IPS-NIHi11 (cell line): Measurements from ENCODE around the gene CXCL3.
A peak's percentile ranks its signal among the peaks of the same experiment; 100 is the strongest.
"Not testable (repeated sequence)": the region's sequence is repeated elsewhere in the genome, so short reads cannot be mapped to it uniquely, and the experiment has no call there.

Experiments used
- DNase-seq: peaks from one replicate; pipeline ENCODE4 v3.0.0; 2012; ENCODE audit warnings: mixed read lengths, low spot score

The CXCL3 gene

DNA sequence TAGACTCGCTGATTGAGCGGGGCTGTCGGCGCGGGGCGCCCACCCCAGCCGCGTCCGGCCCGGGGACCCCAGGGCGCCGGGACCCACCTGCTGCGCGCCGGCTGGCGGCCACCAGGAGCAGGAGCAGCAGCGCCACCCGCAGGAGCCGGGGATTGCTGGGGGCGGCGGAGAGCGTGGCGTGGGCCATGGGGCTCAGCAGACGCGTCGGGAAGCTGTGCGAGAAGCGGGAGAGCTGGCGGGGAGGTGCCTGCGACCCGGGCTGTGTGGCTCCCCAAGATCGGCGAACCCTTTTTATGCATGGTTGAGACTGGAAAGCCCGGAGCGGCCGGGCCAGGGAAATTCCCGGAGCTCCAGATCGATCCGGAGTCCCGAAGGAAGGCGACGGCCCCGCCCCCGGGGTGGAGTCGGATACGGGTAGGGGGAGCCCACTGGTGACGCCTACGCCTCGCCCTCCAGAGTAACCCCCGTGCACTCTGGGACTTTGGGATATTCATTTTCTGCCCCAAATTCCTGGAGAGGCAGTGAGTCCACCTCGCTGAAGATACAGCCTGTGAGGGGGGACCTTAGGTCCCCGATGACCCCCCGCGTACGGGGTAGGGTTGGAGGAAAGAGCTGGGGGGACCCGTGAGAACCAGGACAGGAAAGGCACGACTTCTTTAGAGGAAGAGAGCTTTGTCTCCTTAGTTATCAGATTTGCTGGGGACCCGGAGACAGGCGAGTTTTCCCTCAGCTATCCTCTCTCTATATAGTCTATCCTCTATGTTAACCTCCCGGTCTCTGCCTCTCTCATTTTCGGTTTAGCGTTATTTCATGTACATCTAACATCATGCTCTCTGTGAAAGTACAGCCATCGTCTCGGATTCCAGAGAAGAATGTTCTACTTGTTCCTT lies at the start of gene CXCL3:
Gene CXCL3 (minus strand): TSS at position 265 of the 890 bp plus-strand sequence. CDS start 78 bp downstream, at position 187.
- peak; percentile 77 for DNase-seq

DNA sequence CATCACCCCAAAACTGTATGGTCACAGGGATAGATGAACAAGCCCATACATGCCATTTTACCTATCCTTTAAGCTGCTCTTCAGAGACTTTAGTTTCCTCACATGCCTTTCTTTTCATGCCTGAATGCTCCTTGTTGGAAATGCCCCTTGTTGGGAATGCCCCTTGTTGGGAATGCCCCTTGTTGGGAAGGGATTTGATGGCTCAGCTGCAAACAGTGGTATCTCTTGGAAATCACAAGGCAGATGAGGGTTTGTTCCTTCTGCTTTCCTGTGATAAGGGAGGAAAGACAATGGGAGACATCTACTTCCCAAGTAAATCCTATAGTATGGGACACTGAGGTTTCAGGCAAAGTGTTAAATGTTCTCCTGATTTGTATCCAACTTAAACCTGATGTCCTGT lies 49.0 kb upstream of the CXCL3 start:
- DNase-seq = no peak

GRCh38 chr4:74085669-74086068 lies 47.2 kb upstream of the CXCL3 start:
- DNase-seq = no peak

- no peak for DNase-seq
Measured at GRCh38 chr4:74084984-74085383, 46.5 kb upstream of the CXCL3 start.

- DNase-seq = no peak
Measured at GRCh38 chr4:74083546-74083945, 45.1 kb upstream of the CXCL3 start.

DNA sequence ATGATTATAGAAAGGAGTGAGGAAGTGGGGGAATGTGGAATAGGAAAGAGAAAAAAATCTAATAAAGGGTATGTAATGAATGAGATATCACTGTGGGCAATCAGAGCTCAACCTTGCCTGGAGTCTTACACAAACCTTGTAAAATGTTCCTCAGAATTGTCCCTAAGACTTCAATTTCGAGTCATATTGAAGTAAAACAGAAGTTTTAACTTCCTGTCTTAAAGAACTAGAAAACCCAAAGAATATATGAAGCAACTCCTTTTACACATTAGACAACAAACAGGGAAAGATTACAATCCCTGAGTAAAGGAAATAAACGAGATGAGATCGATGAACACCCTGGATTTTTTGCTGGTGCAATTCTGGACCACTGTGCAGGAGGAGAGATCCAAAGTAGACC lies 42.5 kb upstream of the CXCL3 start:
- DNase-seq = no peak

GRCh38 chr4:74080351-74080750 lies 41.9 kb upstream of the CXCL3 start:
- not testable (repeated sequence) for DNase-seq

DNA sequence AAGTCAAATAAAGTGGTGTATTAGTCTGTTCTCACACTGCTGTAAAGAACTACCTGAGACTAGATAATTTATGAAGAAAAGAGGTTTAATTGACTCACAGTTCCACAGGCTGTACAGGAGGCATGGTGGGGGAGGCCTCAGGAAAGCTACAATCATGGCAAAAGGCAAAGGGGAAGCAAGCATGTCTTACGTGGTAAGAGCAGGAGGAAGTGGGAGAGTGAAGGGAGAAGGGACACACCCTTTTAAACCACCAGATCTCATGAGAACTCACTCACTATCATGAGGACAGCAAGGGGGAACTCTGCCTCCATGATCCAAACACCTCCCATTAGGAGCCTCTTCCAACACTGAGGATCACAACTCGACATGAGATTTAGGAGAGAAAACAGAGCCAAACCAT lies 40.5 kb upstream of the CXCL3 start:
- not testable (repeated sequence) for DNase-seq

DNA sequence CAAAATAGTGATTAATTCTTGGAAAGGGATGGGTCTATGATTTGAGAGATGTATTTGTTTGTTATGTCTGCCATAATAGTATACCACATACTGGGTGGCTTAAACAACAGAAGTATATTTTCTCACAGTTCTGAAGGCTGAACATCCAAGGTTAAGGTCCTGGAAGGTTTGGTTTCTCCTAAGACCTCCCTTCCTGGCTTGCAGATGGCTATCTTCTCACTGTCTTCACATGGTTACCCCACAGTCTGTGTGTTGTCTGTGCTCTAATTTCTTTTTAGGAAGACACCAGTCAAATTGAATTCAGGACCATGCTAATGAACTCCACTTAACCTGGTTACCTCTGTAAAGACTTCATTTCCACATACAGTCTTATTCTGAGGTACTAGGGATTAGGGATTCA lies 34.9 kb upstream of the CXCL3 start:
- no peak for DNase-seq

DNA sequence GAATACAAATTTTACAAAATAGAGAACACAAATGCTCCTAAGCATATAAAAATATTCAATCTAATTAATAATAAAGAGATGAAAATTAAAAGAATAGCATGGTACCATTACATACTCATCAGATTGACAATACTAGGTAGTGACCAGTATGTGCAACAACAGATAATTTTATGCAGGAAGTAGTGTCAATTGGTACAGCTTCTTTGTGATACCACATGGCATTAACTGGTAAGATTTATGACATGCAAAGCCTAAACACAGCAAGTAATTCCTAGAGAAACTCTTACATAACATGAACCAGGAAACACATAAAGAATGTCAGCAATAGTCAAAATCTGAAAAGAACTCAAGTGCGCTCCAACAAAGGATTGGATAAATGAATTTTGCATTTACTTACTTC lies 34.2 kb upstream of the CXCL3 start:
- no peak for DNase-seq

- DNase-seq = no peak
Measured at GRCh38 chr4:74067586-74067985, 29.1 kb upstream of the CXCL3 start.

- DNase-seq = no peak
Measured at GRCh38 chr4:74066232-74066631, 27.7 kb upstream of the CXCL3 start.

GRCh38 chr4:74065115-74065642 lies 26.7 kb upstream of the CXCL3 start:
- DNase-seq = no peak

DNA sequence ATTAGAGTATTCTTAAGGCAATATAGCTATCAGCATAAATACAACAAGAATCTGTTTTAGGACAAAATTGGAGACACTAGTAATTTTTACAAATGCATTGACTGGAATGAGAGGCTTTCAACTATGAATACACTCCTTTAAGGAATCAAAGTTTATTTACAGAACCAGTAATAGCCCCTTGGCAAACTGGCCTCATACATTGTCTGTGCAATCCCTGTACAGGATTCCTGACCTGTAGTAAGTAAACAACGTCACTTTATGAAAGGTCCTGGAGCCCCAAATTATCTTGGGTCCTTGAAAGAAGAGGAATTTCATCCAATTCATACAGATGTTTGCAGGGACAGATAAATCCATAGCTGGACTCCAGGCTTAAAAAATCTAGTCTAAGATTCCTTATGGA lies 25.4 kb upstream of the CXCL3 start:
- DNase-seq = no peak

DNA sequence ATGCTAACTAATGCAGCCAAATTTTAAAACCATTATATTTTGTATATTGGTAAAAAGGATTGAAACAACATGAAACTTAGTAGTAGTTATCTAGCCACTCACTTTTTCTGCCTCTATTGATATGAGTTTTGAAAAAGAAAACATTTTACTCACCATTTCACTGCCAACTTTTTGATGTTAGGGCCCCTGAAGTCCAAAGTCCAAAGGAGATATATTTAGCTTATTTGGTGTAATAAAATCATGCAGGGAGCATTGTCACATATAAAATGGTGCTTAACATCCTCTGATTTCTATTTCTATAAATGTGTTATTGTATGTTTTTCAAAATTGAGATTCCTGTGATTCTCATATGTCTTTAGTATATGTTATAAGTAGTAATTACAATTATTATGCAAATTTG lies 24.5 kb upstream of the CXCL3 start:
- no peak for DNase-seq

GRCh38 chr4:74061430-74061829 lies 22.9 kb upstream of the CXCL3 start:
- no peak for DNase-seq

GRCh38 chr4:74059161-74059829 lies 20.8 kb upstream of the CXCL3 start:
- no peak for DNase-seq

- DNase-seq = no peak
Measured at GRCh38 chr4:74058048-74058651, 19.7 kb upstream of the CXCL3 start.

GRCh38 chr4:74057588-74057987 lies 19.1 kb upstream of the CXCL3 start:
- DNase-seq = no peak

DNA sequence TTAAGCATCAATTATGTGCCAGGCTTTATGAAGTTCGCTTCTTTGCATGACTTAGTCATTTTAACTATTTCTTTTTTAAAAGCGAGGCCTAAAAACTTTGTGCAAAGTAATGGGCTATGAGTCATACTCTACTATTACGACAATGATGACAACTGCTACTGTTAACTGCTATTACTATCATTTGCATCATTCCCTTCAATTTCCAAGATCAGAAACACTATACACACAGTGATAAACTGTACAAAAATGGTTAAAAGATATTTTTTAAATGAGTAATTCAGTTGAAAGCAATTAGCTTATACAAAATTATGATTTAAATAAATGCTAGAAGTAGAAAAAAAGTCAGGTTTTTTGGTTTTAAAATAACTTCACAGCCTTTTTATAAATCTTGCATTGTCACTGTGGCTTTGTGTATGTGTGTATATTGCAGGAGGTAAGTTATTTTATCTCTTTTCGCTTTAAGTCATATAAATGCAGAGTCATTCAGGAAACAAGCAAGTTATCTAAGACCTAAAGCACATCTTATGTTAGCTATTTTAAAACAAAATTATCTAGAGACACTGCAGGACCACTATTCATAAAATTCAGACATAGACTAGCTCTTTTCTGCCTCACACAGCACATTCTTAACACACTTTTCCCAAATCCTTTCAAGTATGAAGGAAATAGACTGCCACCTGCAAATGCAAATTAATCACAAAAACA lies 18.5 kb upstream of the CXCL3 start:
- DNase-seq = no peak

DNA sequence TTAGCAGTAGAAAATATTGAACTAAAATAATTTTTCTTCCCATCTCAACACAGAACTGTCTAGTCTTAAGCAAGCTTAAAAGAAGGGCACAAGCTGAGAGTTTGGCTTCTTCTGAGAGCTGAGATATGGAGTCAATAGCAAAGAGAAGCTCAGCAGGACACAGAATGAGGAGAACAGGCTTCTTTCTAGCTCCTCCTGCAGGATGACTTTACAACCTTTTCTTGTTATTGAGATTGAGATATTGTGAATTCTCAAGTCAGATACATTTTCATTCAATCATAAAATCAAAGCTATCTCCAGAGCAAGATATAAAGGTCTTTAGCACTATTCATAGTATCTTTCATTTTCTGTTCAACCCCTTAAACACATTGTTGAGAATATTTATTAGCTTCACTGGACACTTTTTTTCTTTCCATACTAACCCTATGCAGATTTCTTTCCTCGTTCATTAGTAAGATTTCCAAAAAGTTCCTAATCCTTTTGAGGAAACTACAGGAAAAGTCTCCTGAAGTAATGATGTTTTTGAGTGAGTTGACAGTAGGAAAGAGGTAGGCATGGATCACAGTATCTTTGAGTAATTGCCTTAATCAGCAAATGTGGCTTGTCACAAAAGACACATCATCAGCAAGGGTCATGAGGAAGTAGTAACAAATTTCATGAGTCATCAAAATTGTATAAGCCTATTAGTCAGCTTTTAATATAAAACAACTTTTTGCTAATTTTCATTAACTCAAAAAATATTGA lies 17.8 kb upstream of the CXCL3 start:
- no peak for DNase-seq
